Endothelial cell of umbilical vein (primary cell): ENCODE measurements around the gene DPP9. TPM values are rescaled to one million over a fixed set of nuclear protein-coding genes. Genes with fewer than 3 reads are reported as not detected.

Source experiments
- BruUV-seq: library from RNA; stranded (reverse); fragments of 400-500 nt; replicated peaks from 2 replicates; lab custom pipeline; 2021; lab: Mats Ljungman, UMichigan
- CTCF ChIA-PET: fragments of 300-600, 350-600 bp; sonication (Branson Sonifier 250); formaldehyde crosslinking; loops from one replicate; lab custom pipeline; 2021; ENCODE audit warnings: antibody characterized with exemption, inconsistent platforms; lab: Charles Lee
- POLR2A ChIA-PET: fragments of 300-600, 350-600 bp; sonication (Branson Sonifier 250); formaldehyde crosslinking; loops from one replicate; lab custom pipeline; 2021; ENCODE audit warnings: antibody characterized with exemption, inconsistent platforms; lab: Charles Lee
- DNase-seq: peaks from one replicate; pipeline ENCODE4 v3.0.0-alpha.2; 2011; ENCODE audit warnings: low read depth, low spot score
- FAIRE-seq: peaks from 2 replicates; lab custom pipeline; 2011; peaks lifted over from hg19 to GRCh38; lab: Jason Lieb, UNC
- H2AFZ ChIP-seq: 2 replicates; pipeline ENCODE4 v1.6.0; 2012; ENCODE audit warnings: low read depth, low read length, control low read depth, inconsistent platforms
- H3K27ac ChIP-seq: 2 replicates; pipeline ENCODE4 v1.5.1; 2011; ENCODE audit warnings: low read depth, mild to moderate bottlenecking, control low read depth, low read length, moderate library complexity; ENCODE audit not compliant: insufficient read depth
- H3K27me3 ChIP-seq, 2 experiments: 2 replicates each; pipeline versions ENCODE4 v1.6.0 to v1.6.1; 2011; ENCODE audit warnings: low read length in 2 of 2, mixed read lengths in 1 of 2; ENCODE audit not compliant: control insufficient read depth in 2 of 2, insufficient read depth in 2 of 2
- H3K36me3 ChIP-seq, 2 experiments: 2 replicates in 1 of 2; 3 replicates in 1 of 2; pipeline ENCODE4 v1.5.1; 2011; ENCODE audit warnings: low read length in 2 of 2, mild to moderate bottlenecking in 1 of 2, moderate library complexity in 1 of 2; ENCODE audit not compliant: control insufficient read depth in 2 of 2, insufficient read depth in 2 of 2; ENCODE audit errors: extremely low read depth in 1 of 2
- H3K4me1 ChIP-seq: 3 replicates; pipeline ENCODE4 v1.5.1; 2011; ENCODE audit warnings: mild to moderate bottlenecking, low read length; ENCODE audit not compliant: control insufficient read depth, insufficient read depth; ENCODE audit errors: extremely low read depth
- H3K4me2 ChIP-seq: 2 replicates; pipeline ENCODE4 v1.6.1; 2011; ENCODE audit warnings: low read length, control low read depth, mixed read lengths; ENCODE audit not compliant: insufficient read depth
- H3K4me3 ChIP-seq, 3 experiments: fragments of 200-600 bp in 1 of 3; sonication (generic), shearing (Covaris generic) in 1 of 3; replicated peaks in 1 of 3; 2 replicates each; pipeline ENCODE4 v1.5.1; 2011 to 2016; ENCODE audit warnings: control low read depth in 3 of 3, low read length in 3 of 3, mild to moderate bottlenecking in 2 of 3, inconsistent platforms in 1 of 3, low read depth in 1 of 3, moderate library complexity in 1 of 3; ENCODE audit not compliant: insufficient read depth in 1 of 3
- H3K79me2 ChIP-seq: 2 replicates; pipeline ENCODE4 v1.6.0; 2012; ENCODE audit warnings: low read length, inconsistent platforms; ENCODE audit not compliant: control insufficient read depth, insufficient read depth
- H3K9ac ChIP-seq: replicated peaks from 2 replicates; pipeline ENCODE3; 2011; ENCODE audit warnings: low read length, control low read depth; ENCODE audit not compliant: insufficient read depth; ENCODE audit errors: extremely low read depth
- H3K9me1 ChIP-seq: replicated peaks from 3 replicates; pipeline ENCODE4 v1.6.0; 2011; ENCODE audit warnings: mild to moderate bottlenecking, low read length; ENCODE audit not compliant: control insufficient read depth, insufficient read depth; ENCODE audit errors: extremely low read depth
- H3K9me3 ChIP-seq: replicated peaks from 2 replicates; pipeline ENCODE4 v1.5.1; 2012; ENCODE audit warnings: low read length, inconsistent platforms; ENCODE audit not compliant: control insufficient read depth, insufficient read depth
- H4K20me1 ChIP-seq: replicated peaks from 2 replicates; pipeline ENCODE3; 2011; ENCODE audit warnings: mild to moderate bottlenecking, low read length; ENCODE audit not compliant: control insufficient read depth, insufficient read depth; ENCODE audit errors: extremely low read depth
- EZH2 ChIP-seq: IDR thresholded peaks from 2 replicates; pipeline ENCODE4 v1.6.1; 2012; ENCODE audit warnings: borderline replicate concordance, low read depth, mild to moderate bottlenecking, moderate library complexity, low read length, inconsistent platforms; ENCODE audit not compliant: severe bottlenecking
- FOS ChIP-seq: IDR thresholded peaks from 2 replicates; pipeline ENCODE4 v1.6.1; 2011; ENCODE audit warnings: mild to moderate bottlenecking, low read length, moderate library complexity, borderline replicate concordance; ENCODE audit not compliant: insufficient read depth
- GATA2 ChIP-seq: IDR thresholded peaks from 2 replicates; pipeline ENCODE4 v1.7.0; 2011; ENCODE audit warnings: low read depth, mild to moderate bottlenecking, moderate library complexity, mixed read lengths, low read length; ENCODE audit not compliant: insufficient read length, insufficient read depth
- JUN ChIP-seq: IDR thresholded peaks from 2 replicates; pipeline ENCODE4 v1.6.1; 2011; ENCODE audit warnings: borderline replicate concordance, low read depth; ENCODE audit not compliant: insufficient read length, insufficient read depth
- MAX ChIP-seq: IDR thresholded peaks from 2 replicates; pipeline ENCODE4 v1.6.1; 2011; ENCODE audit not compliant: insufficient read depth, insufficient read length
- MYC ChIP-seq: IDR thresholded peaks from one replicate; pipeline ENCODE4 v1.6.1; 2011; ENCODE audit warnings: mild to moderate bottlenecking, low read depth, low read length
- POLR2A ChIP-seq: IDR thresholded peaks from 2 replicates; pipeline ENCODE4 v1.6.1; 2012; ENCODE audit warnings: low read depth, mild to moderate bottlenecking, control low read depth, low read length
- POLR2AphosphoS5 ChIP-seq: IDR thresholded peaks from 2 replicates; pipeline ENCODE4 v1.6.1; 2012; ENCODE audit warnings: low read depth, mild to moderate bottlenecking, control low read depth, low read length, moderate library complexity; ENCODE audit not compliant: insufficient read depth
- dilution Hi-C: fragments of 300-500 bp; cut with MboI; formaldehyde crosslinking; loops from one replicate; pipeline ENCODE4 v1.15.0; 2019; ENCODE audit warnings: low sequenced_read_pairs; ENCODE audit not compliant: extremely low pct_ligation_motif_present
- intact Hi-C: fragments of 100-400 bp; cut with micrococcal nuclease; formaldehyde crosslinking; loops from one replicate; pipeline ENCODE4 v1.10.0; 2022
- polyA plus RNA-seq, 4 experiments: library from polyadenylated mRNA; depleted of rRNA in 3 of 4; stranded (reverse) in 3 of 4; unstranded in 1 of 4; fragments of >200 nt; gene quantifications; 2 replicates each; pipeline versions ENCODE4 v1.2.1 to v1.2.3, GENCODE V29; 2011 to 2012; ENCODE audit warnings: missing spikeins in 1 of 4
- total RNA-seq: library from RNA; stranded (reverse); gene quantifications from 2 replicates; pipeline ENCODE4 v1.2.3, GENCODE V29; 2021
- TF ChIP-seq, protein P1 (sequence below), 2 donors: IDR thresholded peaks; 1 replicate in 1 of 2; 2 replicates in 1 of 2; pipeline ENCODE4 v1.5.1; 2011; ENCODE audit warnings: low read length in 2 of 2, mild to moderate bottlenecking in 2 of 2, moderate library complexity in 2 of 2, control low read depth in 1 of 2, inconsistent platforms in 1 of 2, low read depth in 1 of 2; ENCODE audit not compliant: insufficient read depth in 1 of 2; ENCODE audit errors: extremely low read depth in 1 of 2

The DPP9 gene
- total and polyA plus RNA-seq, 2 donors (not counting 3 experiments of a cell fraction or from before 2014, with no cell fraction given) = 31.5 to 98.0 TPM

DNA sequence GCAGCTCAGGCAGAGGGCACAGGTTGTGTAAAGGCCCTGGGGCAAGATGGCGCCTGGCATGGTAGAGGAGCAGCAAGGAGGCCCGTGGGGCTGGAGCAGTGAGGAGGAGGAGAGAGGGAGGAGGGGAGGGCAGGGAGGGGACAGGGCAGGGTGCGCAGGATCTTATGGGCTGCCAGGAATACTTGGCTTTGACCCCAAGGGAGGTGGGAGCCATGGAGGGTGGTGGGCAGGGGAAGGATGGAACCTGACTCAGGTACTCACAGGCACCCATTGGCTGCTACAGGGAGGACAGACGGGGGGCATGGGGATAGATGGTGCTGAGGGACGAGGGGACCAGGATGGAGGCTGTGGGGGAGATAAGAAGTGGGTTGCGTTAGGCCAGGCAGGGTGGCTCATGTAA lies 81.0 kb downstream of the DPP9 start:
- no peak overlapping the region for H3K9ac ChIP-seq
- peaks cover 20% of the 10 kb centered on the region for H3K4me1 ChIP-seq
- H4K20me1 ChIP-seq = no peaks in the 10 kb centered on the region
- no TSS peak for BruUV-seq
- H3K27ac ChIP-seq = no peak overlapping the region
- dilution Hi-C loops (no loop called here), intact Hi-C loops (no loop called here)
- TF ChIP-seq EZH2 (no peak), MAX (no peak), GATA2 (no peak), FOS (no peak), MYC (no peak)
- H3K9me3 ChIP-seq = no peaks in the 10 kb centered on the region
- no peak for FAIRE-seq
- H3K36me3 ChIP-seq = peaks cover 0 to 11% of the 10 kb centered on the region in 2 experiments
- DNase-seq = no peak
- CTCF ChIA-PET = no interaction called here
- H3K9me1 ChIP-seq = no peaks in the 10 kb centered on the region
- no peak overlapping the region for H2AFZ ChIP-seq
- POLR2A ChIA-PET = no interaction called here
- H3K27me3 ChIP-seq = no peaks in the 10 kb centered on the region
- no peak overlapping the region for H3K4me2 ChIP-seq
- H3K79me2 ChIP-seq = peaks cover 48% of the 10 kb centered on the region
- no peak overlapping the region for H3K4me3 ChIP-seq

DNA sequence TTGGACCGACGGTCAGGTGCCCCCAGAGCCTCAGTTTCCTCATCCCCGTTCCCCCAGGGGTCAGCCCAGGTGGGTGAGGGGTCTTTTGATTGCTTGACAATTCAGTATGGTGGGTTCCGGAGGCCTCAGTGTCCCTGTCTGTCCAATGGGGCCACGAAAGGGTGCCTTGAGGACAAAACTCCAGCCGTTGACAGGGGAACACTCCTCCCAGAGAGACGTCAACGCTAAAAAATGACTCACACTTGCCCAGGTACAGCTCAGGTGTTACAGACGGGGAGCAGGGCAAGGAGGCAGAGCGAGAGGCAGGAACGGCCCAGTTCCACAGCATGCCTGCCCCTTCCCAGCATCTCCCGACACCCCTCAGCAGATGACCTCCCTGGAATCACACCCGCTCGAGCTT lies 82.5 kb downstream of the DPP9 start:
- ChIA-PET CTCF (no interaction called here), POLR2A (no interaction called here)
- intact Hi-C loops = no loop called here
- Histone ChIP-seq H3K4me2 (no peak overlapping the region), H3K9ac (no peak overlapping the region), H3K79me2 (peaks cover 44% of the 10 kb centered on the region), H3K4me1 (peaks cover 24% of the 10 kb centered on the region), H3K27ac (no peak overlapping the region), H3K4me3 (peak overlapping the region in 1 of 3 experiments; percentile 79), H3K36me3 (peaks cover 0 to 9% of the 10 kb centered on the region in 2 experiments), H3K9me3 (no peaks in the 10 kb centered on the region), H4K20me1 (no peaks in the 10 kb centered on the region), H3K9me1 (no peaks in the 10 kb centered on the region), H3K27me3 (no peaks in the 10 kb centered on the region), H2AFZ (no peak overlapping the region)
- no peak for TF ChIP-seq FOS
- TF ChIP-seq MAX = no peak
- TF ChIP-seq, protein P1, sequence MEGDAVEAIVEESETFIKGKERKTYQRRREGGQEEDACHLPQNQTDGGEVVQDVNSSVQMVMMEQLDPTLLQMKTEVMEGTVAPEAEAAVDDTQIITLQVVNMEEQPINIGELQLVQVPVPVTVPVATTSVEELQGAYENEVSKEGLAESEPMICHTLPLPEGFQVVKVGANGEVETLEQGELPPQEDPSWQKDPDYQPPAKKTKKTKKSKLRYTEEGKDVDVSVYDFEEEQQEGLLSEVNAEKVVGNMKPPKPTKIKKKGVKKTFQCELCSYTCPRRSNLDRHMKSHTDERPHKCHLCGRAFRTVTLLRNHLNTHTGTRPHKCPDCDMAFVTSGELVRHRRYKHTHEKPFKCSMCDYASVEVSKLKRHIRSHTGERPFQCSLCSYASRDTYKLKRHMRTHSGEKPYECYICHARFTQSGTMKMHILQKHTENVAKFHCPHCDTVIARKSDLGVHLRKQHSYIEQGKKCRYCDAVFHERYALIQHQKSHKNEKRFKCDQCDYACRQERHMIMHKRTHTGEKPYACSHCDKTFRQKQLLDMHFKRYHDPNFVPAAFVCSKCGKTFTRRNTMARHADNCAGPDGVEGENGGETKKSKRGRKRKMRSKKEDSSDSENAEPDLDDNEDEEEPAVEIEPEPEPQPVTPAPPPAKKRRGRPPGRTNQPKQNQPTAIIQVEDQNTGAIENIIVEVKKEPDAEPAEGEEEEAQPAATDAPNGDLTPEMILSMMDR (IDR thresholded peaks at IDR 0.05; ENCODE audit: extremely low read depth in 1 of 2, insufficient read depth in 1 of 2, low read depth in 1 of 2, low read length in 2 of 2) = no peak
- no peak for TF ChIP-seq MYC
- no peak for TF ChIP-seq EZH2
- no peak for TF ChIP-seq POLR2A
- no peak for TF ChIP-seq POLR2AphosphoS5
- TF ChIP-seq GATA2 = no peak
- no peak for TF ChIP-seq JUN
- FAIRE-seq = no peak
- no peak for DNase-seq
- BruUV-seq = no TSS peak
- dilution Hi-C loops = no loop called here
